IMR-90 (cell line): ENCODE results near the gene EIF4A2. TPM values are rescaled to one million over a fixed set of nuclear protein-coding genes. Genes with fewer than 3 reads are reported as not detected.

Experiments used
- ATAC-seq: fragments of 200-7000 bp; cut with Tn5 transposase; 2 replicates; pipeline ENCODE4 v1.9.1; 2020; ENCODE audit warnings: low read depth, mild to moderate bottlenecking, moderate library complexity
- BruUV-seq: library from RNA; stranded (reverse); fragments of 400-500 nt; replicated peaks from 2 replicates; lab custom pipeline; 2021; lab: Mats Ljungman, UMichigan
- CTCF ChIA-PET: fragments of 300-600 bp; formaldehyde crosslinking; extraction: SDS; loops from one replicate; lab custom pipeline; 2021; ENCODE audit warnings: antibody characterized with exemption; lab: Yijun Ruan, JAX
- POLR2A ChIA-PET: fragments of 300-600 bp; sonication (Branson Sonifier 250); formaldehyde crosslinking; loops from one replicate; lab custom pipeline; 2022; ENCODE audit warnings: antibody characterized with exemption; ENCODE audit not compliant: unreplicated experiment; lab: Charles Lee
- DNase-seq: peaks from one replicate; pipeline ENCODE4 v3.0.0; 2013
- H2AFZ ChIP-seq: replicated peaks from 2 replicates; pipeline ENCODE3; 2013; ENCODE audit warnings: low read length, mild to moderate bottlenecking; ENCODE audit not compliant: poor library complexity
- H2AK5ac ChIP-seq: 2 replicates; pipeline ENCODE4 v1.6.1; 2013; ENCODE audit warnings: low read depth, low read length, inconsistent platforms
- H2AK9ac ChIP-seq: replicated peaks from 2 replicates; pipeline ENCODE3; 2013; ENCODE audit warnings: mild to moderate bottlenecking, low read depth, low read length, moderate library complexity; ENCODE audit not compliant: poor library complexity
- H2BK120ac ChIP-seq: 2 replicates; pipeline ENCODE4 v1.6.1; 2013; ENCODE audit warnings: low read depth, low read length, inconsistent platforms
- H2BK15ac ChIP-seq: 3 replicates; pipeline ENCODE4 v1.6.1; 2013; ENCODE audit warnings: low read depth, low read length, inconsistent platforms
- H2BK20ac ChIP-seq: 2 replicates; pipeline ENCODE4 v1.6.1; 2013; ENCODE audit warnings: low read depth, mild to moderate bottlenecking, inconsistent platforms, low read length, moderate library complexity
- H2BK5ac ChIP-seq: 2 replicates; pipeline ENCODE4 v1.6.1; 2013; ENCODE audit warnings: mild to moderate bottlenecking, low read depth, low read length, inconsistent platforms; ENCODE audit not compliant: poor library complexity, severe bottlenecking
- H3K14ac ChIP-seq: replicated peaks from 2 replicates; pipeline ENCODE4 v1.6.1; 2013; ENCODE audit warnings: low read depth, low read length, inconsistent platforms
- H3K18ac ChIP-seq: 2 replicates; pipeline ENCODE4 v1.6.1; 2013; ENCODE audit warnings: low read depth, low read length, control low read depth
- H3K23ac ChIP-seq: 2 replicates; pipeline ENCODE4 v1.6.1; 2013; ENCODE audit warnings: low read depth, low read length, inconsistent platforms
- H3K27ac ChIP-seq: 2 replicates; pipeline ENCODE4 v1.5.1; 2013; ENCODE audit warnings: mild to moderate bottlenecking, control low read depth, low read length; ENCODE audit not compliant: insufficient read depth
- H3K27me3 ChIP-seq: 2 replicates; pipeline ENCODE4 v1.6.1; 2013; ENCODE audit warnings: low read length; ENCODE audit not compliant: control insufficient read depth, insufficient read depth
- H3K36me3 ChIP-seq: 2 replicates; pipeline ENCODE4 v1.6.1; 2013; ENCODE audit warnings: low read length, mixed read lengths; ENCODE audit not compliant: control insufficient read depth, insufficient read depth
- H3K4ac ChIP-seq: 2 replicates; pipeline ENCODE4 v1.6.1; 2013; ENCODE audit warnings: low read depth, low read length, inconsistent platforms
- H3K4me1 ChIP-seq: 2 replicates; pipeline ENCODE4 v1.6.1; 2013; ENCODE audit warnings: low read length, mixed read lengths; ENCODE audit not compliant: control insufficient read depth, insufficient read depth
- H3K4me2 ChIP-seq: 2 replicates; pipeline ENCODE4 v1.6.1; 2013; ENCODE audit warnings: low read depth, mild to moderate bottlenecking, control low read depth, low read length, moderate library complexity
- H3K4me3 ChIP-seq: 2 replicates; pipeline ENCODE4 v1.5.1; 2013; ENCODE audit warnings: low read depth, mild to moderate bottlenecking, control low read depth, low read length, moderate library complexity; ENCODE audit not compliant: insufficient read depth
- H3K56ac ChIP-seq: 2 replicates; pipeline ENCODE4 v1.6.1; 2013; ENCODE audit warnings: low read length, inconsistent platforms; ENCODE audit not compliant: insufficient read depth; ENCODE audit errors: extremely low read depth
- H3K79me1 ChIP-seq, 2 experiments: 2 replicates each; pipeline ENCODE4 v1.6.1; 2013; ENCODE audit warnings: low read length in 2 of 2, inconsistent platforms in 1 of 2, low read depth in 1 of 2
- H3K9ac ChIP-seq: 2 replicates; pipeline ENCODE4 v1.6.1; 2013; ENCODE audit warnings: low read depth, low read length, control low read depth
- H3K9me1 ChIP-seq: 2 replicates; pipeline ENCODE4 v1.6.1; 2013; ENCODE audit warnings: low read length, inconsistent platforms; ENCODE audit not compliant: insufficient read depth
- H3K9me3 ChIP-seq: 2 replicates; pipeline ENCODE4 v1.6.1; 2013; ENCODE audit warnings: low read length; ENCODE audit not compliant: control insufficient read depth, insufficient read depth
- H4K20me1 ChIP-seq: 2 replicates; pipeline ENCODE4 v1.6.1; 2013; ENCODE audit warnings: low read length, inconsistent platforms; ENCODE audit not compliant: insufficient read depth
- H4K5ac ChIP-seq: 2 replicates; pipeline ENCODE4 v1.6.1; 2013; ENCODE audit warnings: mild to moderate bottlenecking, low read depth, low read length, control low read depth
- H4K8ac ChIP-seq, 2 experiments: 2 replicates each; pipeline ENCODE4 v1.6.1; 2013; ENCODE audit warnings: low read depth in 2 of 2, low read length in 2 of 2, control low read depth in 1 of 2, inconsistent platforms in 1 of 2
- H4K91ac ChIP-seq: 2 replicates; pipeline ENCODE4 v1.6.1; 2013; ENCODE audit warnings: low read depth, low read length, inconsistent platforms; ENCODE audit not compliant: insufficient read depth
- USF2 ChIP-seq: fragments of 150-350 bp; IDR thresholded peaks from 2 replicates; pipeline ENCODE4 v1.6.1; 2017; ENCODE audit warnings: mild to moderate bottlenecking, antibody characterized with exemption, low read length, low read depth
- WGBS, 2 experiments: methylation state at CpG; one replicate each; pipeline versions ENCODE4 v1.1.5 to v1.1.7; 2013; ENCODE audit warnings: missing lambda C conversion rate in 2 of 2; ENCODE audit not compliant: insufficient read length in 1 of 2; ENCODE audit errors: extremely low coverage in 2 of 2; 5-methylcytosine and 5-hydroxymethylcytosine counted together
- dilution Hi-C: fragments of 300-500 bp; cut with HindIII; formaldehyde crosslinking; loops from one replicate; pipeline ENCODE4 v1.14.3; 2018; ENCODE audit warnings: low sequenced_read_pairs; ENCODE audit not compliant: unreplicated experiment
- in situ Hi-C: fragments of 300-500 bp; cut with MboI; formaldehyde crosslinking; loops from 3 replicates; pipeline ENCODE4 v1.14.3; 2019; ENCODE audit warnings: low sequenced_read_pairs, inconsistent platforms, mixed read lengths
- intact Hi-C: fragments of 100-400 bp; cut with micrococcal nuclease; formaldehyde crosslinking; loops from 2 replicates; pipeline ENCODE4 v1.10.0; 2022
- polyA plus RNA-seq, 3 experiments: library from polyadenylated mRNA; depleted of rRNA; stranded (reverse); fragments of >200 nt; gene quantifications; 2 replicates each; pipeline ENCODE4 v1.2.3, GENCODE V29; 2012; ENCODE audit warnings: low replicate concordance in 1 of 3
- total RNA-seq: library from RNA; depleted of rRNA; stranded (reverse); fragments of >200 nt; gene quantifications from 2 replicates; pipeline ENCODE4 v1.2.3, GENCODE V29; 2012

The EIF4A2 gene
- total and polyA plus RNA-seq, 2 of the 4 experiments (the other 2 are of a cell fraction) = 310 to 320 TPM

GRCh38 chr3:186823386-186823785, 40.0 kb downstream of the EIF4A2 start:
- no TSS peak for BruUV-seq
- H2AK9ac ChIP-seq = no peak overlapping the region
- no peak overlapping the region for H3K14ac ChIP-seq
- dilution Hi-C loops (no loop called here), in situ Hi-C loops (loop anchor here (5.0 to 25.0 kb wide), 2 partner anchors 206 to 836 kb away; no protein-coding TSS in a partner anchor), intact Hi-C loops (loop anchor here (10.0 kb wide), 1 partner anchor 559 kb away; no protein-coding TSS in a partner anchor)
- no peak overlapping the region for H3K56ac ChIP-seq
- no peaks in the 10 kb centered on the region for H3K9me3 ChIP-seq
- DNase-seq (peak; percentile 44), ATAC-seq (no peak)
- H4K91ac ChIP-seq = no peak overlapping the region
- no peak overlapping the region for H3K9ac ChIP-seq
- H3K18ac ChIP-seq = no peak overlapping the region
- H3K4me3 ChIP-seq = no peak overlapping the region
- H2BK120ac ChIP-seq = peak overlapping the region; percentile 34
- CTCF ChIA-PET = no interaction called here
- TF ChIP-seq USF2 = no peak
- H2BK5ac ChIP-seq = no peak overlapping the region
- H3K27ac ChIP-seq = no peak overlapping the region
- no peak overlapping the region for H2BK15ac ChIP-seq
- no CpG with 5 or more reads among the region's 2 CpGs for WGBS, 2 experiments
- peaks cover 0 to 11% of the 10 kb centered on the region in 2 experiments; a peak in 2 of 4 replicates for H3K79me1 ChIP-seq
- H4K20me1 ChIP-seq = no peaks in the 10 kb centered on the region
- no peak overlapping the region for H3K23ac ChIP-seq
- H3K36me3 ChIP-seq = no peaks in the 10 kb centered on the region
- no peak overlapping the region for H3K4me2 ChIP-seq
- H3K4me1 ChIP-seq = peaks cover 15% of the 10 kb centered on the region
- no peak overlapping the region for H3K4ac ChIP-seq
- no peak overlapping the region for H2AK5ac ChIP-seq
- H2AFZ ChIP-seq = no peak overlapping the region
- no peak overlapping the region for H4K5ac ChIP-seq
- H3K27me3 ChIP-seq = peaks cover 2% of the 10 kb centered on the region
- H3K9me1 ChIP-seq = no peaks in the 10 kb centered on the region; the same call in 1 of the 2 replicates
- H2BK20ac ChIP-seq = no peak overlapping the region
- POLR2A ChIA-PET = interaction anchor here (0.5 kb wide), 1 partner anchor 213 kb away, joined by 3 read pairs; no protein-coding TSS in a partner anchor
- no peak overlapping the region for H4K8ac ChIP-seq
